Mesodermal cell (in vitro differentiated cells): ENCODE data around the gene FHIT.

Experiments
- H3K27ac ChIP-seq: 2 replicates; pipeline ENCODE4 v1.7.0; 2013; ENCODE audit warnings: mild to moderate bottlenecking, low read depth, low read length, moderate library complexity; ENCODE audit not compliant: severe bottlenecking
- H3K36me3 ChIP-seq: 2 replicates; pipeline ENCODE4 v1.7.1; 2013; ENCODE audit warnings: mild to moderate bottlenecking, low read length, moderate library complexity; ENCODE audit not compliant: control insufficient read depth, insufficient read depth
- H3K4me1 ChIP-seq: one replicate; pipeline ENCODE4 v1.7.1; 2013; ENCODE audit warnings: mild to moderate bottlenecking, low read length; ENCODE audit not compliant: insufficient read depth, control insufficient read depth, poor library complexity, severe bottlenecking
- H3K4me3 ChIP-seq: 2 replicates; pipeline ENCODE4 v1.7.0; 2013; ENCODE audit warnings: low read length, control low read depth, mild to moderate bottlenecking; ENCODE audit not compliant: insufficient read depth, poor library complexity, severe bottlenecking; ENCODE audit errors: extremely low read depth
- H3K9me3 ChIP-seq: 2 replicates; pipeline ENCODE4 v1.7.1; 2013; ENCODE audit warnings: mild to moderate bottlenecking, low read length, moderate library complexity; ENCODE audit not compliant: control insufficient read depth
- WGBS, 2 experiments: methylation state at CpG; one replicate each; pipeline ENCODE4 v1.1.5; 2013; ENCODE audit warnings: missing lambda C conversion rate in 2 of 2; ENCODE audit not compliant: insufficient coverage in 2 of 2; 5-methylcytosine and 5-hydroxymethylcytosine counted together

The FHIT gene

GRCh38 chr3:59821274-59821673, 1430.0 kb downstream of the FHIT start:
- WGBS, 2 experiments, result 83% methylated on average over 1 of the region's 1 CpG; no CpG with 5 or more reads in 1 of the 2 experiments
- peaks cover 4% of the 10 kb centered on the region for H3K4me1 ChIP-seq
- no peaks in the 10 kb centered on the region for H3K36me3 ChIP-seq
- H3K27ac ChIP-seq, result no peak overlapping the region
- no peak overlapping the region for H3K4me3 ChIP-seq
- H3K9me3 ChIP-seq, result no peaks in the 10 kb centered on the region

DNA sequence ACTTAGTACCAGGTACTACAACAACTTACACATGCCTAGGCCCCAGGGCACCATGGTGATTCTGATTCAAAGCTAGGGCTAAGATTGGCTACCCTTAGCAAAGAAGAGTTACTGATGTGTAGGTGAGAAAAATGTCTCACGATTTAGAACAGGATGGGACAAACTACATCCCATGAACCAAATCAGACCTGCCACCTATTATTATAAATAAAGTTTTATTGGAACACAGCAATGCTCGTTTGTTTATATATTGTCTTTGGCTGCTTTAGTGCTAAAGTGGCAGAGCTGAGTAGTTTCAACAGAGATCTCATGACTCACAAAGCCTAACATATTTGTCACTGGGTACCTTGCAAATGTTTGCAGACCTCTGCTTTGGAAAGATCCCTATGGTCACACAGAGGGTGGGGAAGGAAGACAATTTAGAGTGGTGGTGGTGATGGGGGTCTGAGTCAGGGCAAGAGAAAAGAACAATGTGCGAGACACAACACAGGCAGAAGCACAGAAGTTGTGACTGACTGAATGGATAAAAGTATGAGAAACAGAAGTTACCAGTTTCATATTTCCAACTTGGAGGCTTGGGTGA, 1430.8 kb downstream of the FHIT start:
- H3K4me3 ChIP-seq, result no peak overlapping the region
- no peaks in the 10 kb centered on the region for H3K9me3 ChIP-seq
- no peak overlapping the region for H3K27ac ChIP-seq
- WGBS, 2 experiments, result 79 to 92% methylated on average over 1 to 2 of the region's 3 CpGs
- H3K4me1 ChIP-seq, result peaks cover 4% of the 10 kb centered on the region
- no peaks in the 10 kb centered on the region for H3K36me3 ChIP-seq

GRCh38 chr3:59818919-59819300, 1432.3 kb downstream of the FHIT start:
- Histone ChIP-seq H3K27ac (no peak overlapping the region), H3K36me3 (no peaks in the 10 kb centered on the region), H3K4me3 (no peak overlapping the region), H3K4me1 (peaks cover 4% of the 10 kb centered on the region), H3K9me3 (no peaks in the 10 kb centered on the region)
- WGBS, 2 experiments, result 83% methylated on average over 2 of the region's 4 CpGs; no CpG with 5 or more reads in 1 of the 2 experiments

DNA sequence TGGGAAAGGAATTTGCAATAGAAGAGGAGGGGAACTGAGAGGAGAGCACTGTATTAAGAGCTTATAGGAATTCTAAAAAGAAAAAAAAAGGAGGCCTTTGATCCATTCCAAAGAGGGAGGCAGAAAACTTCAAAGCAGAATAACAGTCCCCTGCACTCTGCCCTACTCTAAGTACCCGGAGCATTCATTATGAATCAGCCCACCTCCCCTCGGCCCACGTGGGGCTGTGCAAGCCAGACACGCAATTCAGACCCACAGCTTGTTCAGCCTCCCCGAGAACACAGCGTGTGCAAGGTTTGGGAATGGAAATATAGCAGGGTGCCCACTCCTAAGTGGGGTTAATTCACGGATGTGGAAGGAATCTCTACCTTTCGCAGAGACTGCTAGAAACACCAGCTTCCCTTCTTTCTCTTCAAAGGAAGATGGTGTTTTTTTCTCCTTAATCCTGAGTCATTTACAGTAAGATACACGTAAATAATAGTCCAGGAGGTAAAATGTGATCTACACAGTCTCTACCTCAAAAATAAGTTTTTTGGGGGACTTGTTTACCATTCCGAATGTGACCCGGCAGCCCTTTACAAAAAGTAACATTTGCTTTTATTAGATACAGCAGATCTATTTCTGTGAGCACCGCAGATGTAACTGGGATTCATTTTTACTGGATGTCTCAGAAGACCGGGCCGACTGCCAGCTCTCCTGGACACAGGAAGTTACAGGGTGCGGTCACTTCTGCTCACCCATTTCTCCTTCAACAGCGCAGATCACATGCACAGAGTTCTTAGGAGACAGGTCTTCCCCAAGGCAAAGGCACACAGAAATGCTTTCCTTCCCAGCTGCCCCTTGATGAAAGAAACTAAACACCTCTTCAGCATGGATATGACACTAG, 1433.0 kb downstream of the FHIT start:
- H3K27ac ChIP-seq, result no peak overlapping the region
- no peak overlapping the region for H3K4me3 ChIP-seq

DNA sequence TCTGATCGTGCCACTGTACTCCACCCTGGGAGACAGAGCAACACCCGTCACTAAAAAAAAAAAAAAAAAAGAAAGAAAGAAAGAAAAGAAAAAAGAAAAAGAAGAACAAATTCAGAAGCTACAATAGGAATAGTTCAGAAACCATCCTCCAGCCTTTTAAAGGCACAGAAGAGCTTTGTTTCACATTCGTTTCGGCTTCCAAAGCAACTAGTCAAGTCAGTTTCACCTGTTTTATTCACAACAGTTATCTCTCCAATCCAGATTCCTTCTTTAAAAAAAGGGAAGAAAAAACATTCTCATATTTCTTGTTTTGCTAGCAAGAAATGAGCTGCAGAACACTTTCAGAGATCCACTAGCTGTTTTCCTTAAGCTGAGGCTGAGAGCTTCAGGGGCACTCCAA, 1433.7 kb downstream of the FHIT start:
- Histone ChIP-seq H3K27ac (no peak overlapping the region), H3K4me3 (no peak overlapping the region), H3K4me1 (peaks cover 9% of the 10 kb centered on the region), H3K9me3 (no peaks in the 10 kb centered on the region), H3K36me3 (no peaks in the 10 kb centered on the region)
- 60 to 83% methylated on average over 2 of the region's 4 CpGs for WGBS, 2 experiments

More for the DNA sequence above, 1433.0 kb downstream of the FHIT start:
- no peaks in the 10 kb centered on the region for H3K9me3 ChIP-seq
- H3K36me3 ChIP-seq, result no peaks in the 10 kb centered on the region
- WGBS, 2 experiments, result 82 to 86% methylated on average over 10 to 12 of the region's 16 CpGs
- peaks cover 4% of the 10 kb centered on the region for H3K4me1 ChIP-seq

DNA sequence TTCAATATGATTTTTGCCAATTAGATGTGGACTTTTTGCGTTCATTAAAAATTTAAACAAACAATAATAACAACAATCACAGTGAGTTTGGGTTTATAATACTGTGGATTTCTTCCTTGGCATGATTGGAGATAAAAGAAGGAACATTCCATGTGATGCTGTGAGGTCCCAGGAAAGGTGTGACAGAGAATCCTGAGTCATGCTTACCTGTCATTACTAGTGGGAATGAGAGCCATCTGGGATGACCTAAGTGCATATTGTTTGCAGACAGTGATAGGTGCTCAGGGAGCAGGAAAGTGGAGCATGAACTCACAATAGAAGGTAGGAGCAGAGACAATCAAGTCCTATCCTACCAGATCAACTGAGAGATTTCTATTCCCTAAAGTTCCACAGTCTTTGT, 1434.9 kb downstream of the FHIT start:
- peaks cover 10% of the 10 kb centered on the region for H3K4me1 ChIP-seq
- WGBS, 2 experiments, result no CpG with 5 or more reads among the region's 1 CpG
- H3K36me3 ChIP-seq, result no peaks in the 10 kb centered on the region
- no peak overlapping the region for H3K4me3 ChIP-seq
- H3K9me3 ChIP-seq, result no peaks in the 10 kb centered on the region
- H3K27ac ChIP-seq, result no peak overlapping the region

- H3K36me3 ChIP-seq, result no peaks in the 10 kb centered on the region
- H3K9me3 ChIP-seq, result peaks cover 5% of the 10 kb centered on the region
- H3K4me3 ChIP-seq, result no peak overlapping the region
- H3K4me1 ChIP-seq, result peaks cover 9% of the 10 kb centered on the region
- H3K27ac ChIP-seq, result no peak overlapping the region
- 25 to 29% methylated on average over 2 to 7 of the region's 7 CpGs for WGBS, 2 experiments
Observed at GRCh38 chr3:59813148-59813538, 1438.1 kb downstream of the FHIT start.

- Histone ChIP-seq H3K4me3 (no peak overlapping the region), H3K9me3 (peaks cover 5% of the 10 kb centered on the region), H3K36me3 (no peaks in the 10 kb centered on the region), H3K4me1 (peaks cover 7% of the 10 kb centered on the region), H3K27ac (no peak overlapping the region)
- 61 to 73% methylated on average over 7 to 8 of the region's 11 CpGs for WGBS, 2 experiments
Observed at GRCh38 chr3:59812237-59813147, 1438.8 kb downstream of the FHIT start.

DNA sequence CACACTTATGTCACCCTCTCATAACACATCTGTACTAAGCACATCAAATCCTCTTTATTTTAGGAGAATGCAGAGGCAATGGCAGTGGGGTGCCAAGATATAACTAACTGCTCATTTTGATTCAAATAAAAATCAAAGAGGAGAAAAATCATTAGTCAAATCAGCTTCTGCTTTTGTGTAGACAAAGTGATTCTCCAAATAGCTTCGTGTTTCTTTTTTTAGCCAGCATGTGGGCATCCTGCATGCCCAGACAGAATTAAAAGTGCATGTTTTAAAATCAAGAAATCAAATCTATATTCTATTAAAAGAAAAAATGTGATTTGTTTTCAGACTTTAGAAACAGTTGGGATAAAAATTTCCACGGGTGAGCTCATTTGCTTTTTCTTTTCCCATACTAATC, 1440.1 kb downstream of the FHIT start:
- peaks cover 5% of the 10 kb centered on the region for H3K9me3 ChIP-seq
- WGBS, 2 experiments, result no CpG with 5 or more reads among the region's 2 CpGs
- no peaks in the 10 kb centered on the region for H3K36me3 ChIP-seq
- no peak overlapping the region for H3K4me3 ChIP-seq
- no peak overlapping the region for H3K27ac ChIP-seq
- H3K4me1 ChIP-seq, result peaks cover 7% of the 10 kb centered on the region

DNA sequence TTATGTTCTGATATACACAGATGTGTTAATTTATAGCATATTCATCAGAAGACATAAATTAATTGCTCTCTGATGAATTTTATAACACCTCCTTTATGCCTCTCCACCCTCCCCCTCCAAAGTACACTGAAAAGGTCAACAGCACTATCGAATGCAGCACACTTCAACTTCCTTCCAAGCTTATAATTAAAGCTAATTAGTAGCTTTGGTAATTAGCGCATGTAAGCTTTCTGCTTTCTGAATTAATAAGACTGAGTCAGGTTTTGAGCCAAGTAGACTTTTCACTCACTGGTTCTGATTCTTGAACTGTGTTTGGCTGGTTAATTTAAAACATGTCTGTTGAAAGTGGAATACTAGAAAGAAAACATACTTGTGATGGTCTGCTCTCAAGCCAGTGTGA, 1440.6 kb downstream of the FHIT start:
- 100% methylated on average over 1 of the region's 2 CpGs for WGBS, 2 experiments
- Histone ChIP-seq H3K9me3 (peaks cover 5% of the 10 kb centered on the region), H3K4me3 (no peak overlapping the region), H3K27ac (no peak overlapping the region), H3K36me3 (no peaks in the 10 kb centered on the region), H3K4me1 (peaks cover 7% of the 10 kb centered on the region)
